Transverse colon (tissue), 4 donors: ENCODE results near the gene PRODH2.

Source experiments
- CTCF ChIP-seq, 5 experiments: fragments of 200-600 bp in 3 of 5; fragments of 450-650 bp in 2 of 5; sonication (generic) in 3 of 5; IDR thresholded peaks; 1 replicate in 2 of 5; 2 replicates in 3 of 5; pipeline ENCODE4 v1.5.1; 2016 to 2017; ENCODE audit warnings: antibody characterized with exemption in 5 of 5, inconsistent platforms in 3 of 5, mild to moderate bottlenecking in 2 of 5, moderate library complexity in 1 of 5
- POLR2A ChIP-seq: fragments of 450-650 bp; IDR thresholded peaks from one replicate; pipeline ENCODE4 v1.6.1; 2016; ENCODE audit warnings: antibody characterized with exemption, mild to moderate bottlenecking, moderate library complexity
- POLR2AphosphoS5 ChIP-seq, 3 donors: sonication (generic); formaldehyde crosslinking; IDR thresholded peaks; one replicate each; pipeline ENCODE4 v1.6.1; 2016; ENCODE audit warnings: antibody characterized with exemption in 3 of 3

- TF ChIP-seq CTCF (IDR thresholded peaks at IDR 0.05) (no peak), POLR2AphosphoS5 (IDR thresholded peaks at IDR 0.05) (no peak), POLR2A (no peak)
These were observed 35.3 kb upstream of the PRODH2 start for GRCh38 chr19:35847911-35848310.
